GM19238 (cell line): Measurements from ENCODE around the gene SEMA7A.
"Not testable (repeated sequence)": the region's sequence is repeated elsewhere in the genome, so short reads cannot be mapped to it uniquely, and the experiment has no call there.

ENCODE experiments used
- DNase-seq: peaks from one replicate; pipeline ENCODE4 v3.0.0; 2011; ENCODE audit warnings: low spot score; ENCODE audit not compliant: insufficient read length

SEMA7A gene, protein sequence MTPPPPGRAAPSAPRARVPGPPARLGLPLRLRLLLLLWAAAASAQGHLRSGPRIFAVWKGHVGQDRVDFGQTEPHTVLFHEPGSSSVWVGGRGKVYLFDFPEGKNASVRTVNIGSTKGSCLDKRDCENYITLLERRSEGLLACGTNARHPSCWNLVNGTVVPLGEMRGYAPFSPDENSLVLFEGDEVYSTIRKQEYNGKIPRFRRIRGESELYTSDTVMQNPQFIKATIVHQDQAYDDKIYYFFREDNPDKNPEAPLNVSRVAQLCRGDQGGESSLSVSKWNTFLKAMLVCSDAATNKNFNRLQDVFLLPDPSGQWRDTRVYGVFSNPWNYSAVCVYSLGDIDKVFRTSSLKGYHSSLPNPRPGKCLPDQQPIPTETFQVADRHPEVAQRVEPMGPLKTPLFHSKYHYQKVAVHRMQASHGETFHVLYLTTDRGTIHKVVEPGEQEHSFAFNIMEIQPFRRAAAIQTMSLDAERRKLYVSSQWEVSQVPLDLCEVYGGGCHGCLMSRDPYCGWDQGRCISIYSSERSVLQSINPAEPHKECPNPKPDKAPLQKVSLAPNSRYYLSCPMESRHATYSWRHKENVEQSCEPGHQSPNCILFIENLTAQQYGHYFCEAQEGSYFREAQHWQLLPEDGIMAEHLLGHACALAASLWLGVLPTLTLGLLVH

DNA sequence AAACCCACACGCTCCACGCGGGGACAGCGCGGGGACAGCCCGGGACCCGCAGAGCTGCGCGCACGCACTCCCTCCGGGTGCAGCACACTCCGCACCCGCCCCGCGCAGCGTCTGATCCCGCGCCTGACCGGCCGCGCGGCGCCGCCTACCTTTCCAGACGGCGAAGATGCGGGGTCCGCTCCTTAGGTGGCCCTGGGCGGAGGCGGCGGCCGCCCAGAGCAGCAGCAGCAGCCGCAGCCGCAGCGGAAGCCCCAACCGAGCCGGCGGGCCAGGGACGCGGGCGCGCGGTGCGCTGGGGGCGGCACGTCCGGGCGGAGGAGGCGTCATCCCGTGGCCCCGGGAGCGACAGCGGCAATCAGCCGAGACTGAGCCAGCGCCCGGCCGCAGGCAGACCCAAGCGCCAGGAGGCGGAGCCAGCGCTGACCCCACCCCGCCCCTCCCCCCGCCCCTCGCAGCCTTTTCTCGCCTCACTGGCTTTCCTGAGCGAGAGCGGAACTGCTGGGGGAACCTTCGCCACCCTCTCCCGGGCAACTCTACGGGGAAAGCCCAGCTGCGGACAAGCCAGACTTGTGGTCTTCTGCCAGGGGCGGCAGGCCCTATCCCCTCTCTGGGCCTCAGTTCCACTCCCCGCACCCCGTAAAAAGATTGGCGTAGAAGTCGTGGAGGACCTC lies at the start of gene SEMA7A:
Gene SEMA7A, minus strand, starts transcription at position 367 of the 671 bp plus-strand sequence. Its CDS starts 40 bp downstream, at position 327.
- DNase-seq: peak; percentile 96

DNA sequence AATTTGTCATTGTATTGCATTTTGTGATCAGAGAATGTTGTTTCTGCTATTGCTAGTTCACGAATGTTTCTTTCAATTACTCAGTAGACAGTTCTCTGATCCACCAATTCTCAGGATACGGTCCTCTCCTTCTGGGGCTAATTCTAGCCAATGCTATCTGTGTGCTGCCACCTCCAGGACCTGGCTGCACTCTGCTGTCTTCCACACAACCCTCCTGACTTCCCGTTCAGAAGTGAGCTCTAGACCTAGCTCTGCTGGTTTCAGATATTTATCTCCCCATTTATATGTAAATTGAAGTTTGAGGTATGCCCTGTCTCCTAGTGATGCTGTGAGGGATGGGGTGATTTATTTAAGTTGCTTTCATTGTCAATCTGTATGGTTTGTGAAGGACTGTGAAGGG lies 48.9 kb upstream of the SEMA7A start:
- no peak for DNase-seq

DNA sequence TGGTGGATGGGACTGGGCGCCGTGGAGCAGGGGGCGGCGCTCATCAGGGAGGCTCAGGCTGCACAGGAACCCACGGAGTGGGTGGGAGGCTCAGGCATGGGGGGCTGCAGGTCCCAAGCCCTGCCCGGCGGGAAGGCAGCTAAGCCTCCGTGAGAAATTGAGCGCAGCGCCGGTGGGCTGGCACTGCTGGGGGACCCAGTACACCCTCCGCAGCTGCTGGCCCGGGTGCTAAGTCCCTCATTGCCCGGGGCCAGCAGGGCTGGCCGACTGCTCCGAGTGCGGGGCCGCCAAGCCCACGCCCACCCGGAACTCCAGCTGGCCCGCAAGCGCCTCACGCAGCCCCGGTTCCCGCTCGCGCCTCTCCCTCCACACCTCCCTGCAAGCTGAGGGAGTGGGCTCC lies 46.6 kb upstream of the SEMA7A start:
- DNase-seq: not testable (repeated sequence)

DNA sequence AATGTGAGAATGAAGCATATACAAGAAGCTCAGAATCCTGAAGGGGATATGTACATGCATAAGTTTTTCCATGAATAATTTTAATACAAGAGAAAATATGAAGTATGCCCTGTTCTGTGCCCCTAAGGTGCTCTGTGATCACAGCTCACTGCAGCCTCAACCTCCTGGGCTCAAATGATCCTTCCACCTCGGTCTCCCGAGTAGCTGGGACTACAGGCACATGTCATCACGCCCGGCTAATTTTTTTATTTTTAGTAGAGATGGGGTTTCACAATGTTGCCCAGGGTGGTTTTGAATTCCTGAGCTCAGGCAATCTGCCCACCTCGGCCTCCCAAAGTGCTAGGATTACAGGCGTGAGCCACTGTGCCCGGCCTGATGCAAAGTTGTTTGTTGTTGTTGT lies 37.9 kb upstream of the SEMA7A start:
- DNase-seq: not testable (repeated sequence)

DNA sequence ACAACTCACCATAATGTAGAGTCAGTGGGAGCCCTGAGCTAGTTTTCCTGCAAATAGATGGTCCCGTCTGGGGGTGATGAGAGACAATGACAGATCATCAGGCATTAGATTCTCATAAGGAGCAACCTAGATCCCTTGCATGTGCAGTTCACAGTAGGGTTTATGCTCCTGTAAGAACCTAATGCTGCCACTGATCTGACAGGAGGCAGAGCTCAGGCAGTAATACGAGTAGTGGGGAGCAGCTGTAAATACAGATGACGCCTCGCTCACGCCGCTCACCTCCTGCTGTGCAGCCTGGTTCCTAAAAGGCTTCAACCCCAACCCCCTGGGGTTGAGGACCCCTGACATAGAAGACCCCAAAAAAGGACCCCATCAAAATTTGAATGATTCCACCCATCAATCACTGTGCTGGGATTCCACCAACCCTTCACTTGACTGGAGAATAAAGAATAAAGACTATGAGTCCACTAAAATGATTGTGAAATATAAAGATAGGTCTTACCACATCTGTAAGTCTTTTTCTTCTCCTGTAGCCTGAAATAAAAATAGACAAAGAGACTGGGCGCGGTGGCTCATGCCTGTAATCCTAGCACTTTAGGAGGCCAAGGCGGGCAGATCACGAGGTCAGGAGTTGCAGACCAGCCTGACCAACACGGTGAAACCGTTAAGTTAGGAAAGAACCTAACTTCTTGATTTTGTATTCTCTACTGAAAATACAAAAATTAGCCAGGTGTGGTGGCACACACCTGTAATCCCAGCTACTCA lies 37.1 kb upstream of the SEMA7A start:
- DNase-seq: no peak

DNA sequence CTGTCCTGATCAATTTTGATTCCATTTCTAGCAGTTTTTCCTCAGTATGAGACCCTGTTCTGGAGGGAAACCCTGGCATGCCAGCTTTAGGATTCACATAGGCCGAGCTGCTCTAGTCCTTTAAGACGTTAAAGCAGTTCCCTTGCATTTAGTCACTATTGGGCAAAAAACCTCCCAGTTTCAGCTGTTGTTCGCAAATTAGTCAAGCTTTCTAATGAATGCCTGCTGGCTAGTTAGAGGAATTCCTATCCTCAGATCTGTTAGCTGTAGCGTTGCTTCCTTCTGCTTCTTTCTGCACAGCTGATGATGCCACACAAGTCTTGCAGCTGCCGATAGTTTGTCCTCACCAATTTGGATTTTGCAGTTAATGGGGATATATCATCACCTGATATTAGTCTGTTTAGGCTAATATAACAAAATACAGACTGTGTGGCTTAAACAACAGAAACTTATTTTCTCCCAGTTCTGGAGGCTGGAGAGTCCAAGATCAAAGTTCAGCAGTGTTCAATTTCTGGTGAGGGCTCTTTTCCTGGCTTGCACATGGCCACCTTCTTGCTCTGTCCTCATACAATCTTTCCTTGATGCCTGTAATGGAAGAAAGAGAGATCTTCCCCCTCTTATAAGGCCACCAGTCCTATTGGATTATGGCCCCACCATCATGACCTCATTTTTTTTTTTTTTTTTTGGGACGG lies 34.7 kb upstream of the SEMA7A start:
- DNase-seq: no peak

DNA sequence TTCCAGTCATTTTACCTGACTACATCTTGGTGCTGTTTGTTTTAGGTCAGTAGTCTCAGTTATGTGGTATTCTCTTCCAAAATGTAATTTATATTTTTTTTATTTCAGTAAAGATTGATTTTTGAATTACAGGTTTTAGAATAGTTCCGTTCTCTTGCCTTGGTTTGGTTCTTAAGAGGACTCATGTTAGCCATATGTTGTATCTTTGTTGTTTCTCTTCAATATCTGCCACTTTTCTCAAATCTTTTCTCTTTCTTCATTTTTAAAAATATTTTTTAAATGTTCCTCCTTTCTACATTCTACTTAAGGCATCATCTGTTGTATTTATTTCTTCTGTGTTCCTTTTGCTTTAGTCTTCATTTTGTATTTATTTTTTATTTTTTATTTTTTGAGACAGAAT lies 32.8 kb upstream of the SEMA7A start:
- DNase-seq: no peak

DNA sequence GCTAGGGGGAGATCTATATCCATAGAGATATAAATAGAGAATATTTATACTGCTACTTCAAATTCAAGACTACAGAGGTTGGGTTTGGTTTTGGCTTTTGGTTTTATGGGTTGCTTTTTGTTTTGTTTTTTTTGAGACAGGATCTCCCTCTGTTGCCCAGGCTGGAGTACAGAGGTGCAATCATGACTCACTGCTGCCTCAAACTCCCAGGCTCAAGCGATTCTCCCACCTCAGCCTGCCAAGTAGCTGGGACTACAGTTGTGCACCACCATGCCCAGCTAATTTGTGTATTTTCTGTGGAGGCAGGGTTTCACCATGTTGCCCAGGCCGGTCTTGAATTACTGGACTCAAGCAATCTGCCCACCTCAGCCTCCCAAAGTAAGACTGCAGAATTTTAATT lies 31.1 kb upstream of the SEMA7A start:
- no peak for DNase-seq

DNA sequence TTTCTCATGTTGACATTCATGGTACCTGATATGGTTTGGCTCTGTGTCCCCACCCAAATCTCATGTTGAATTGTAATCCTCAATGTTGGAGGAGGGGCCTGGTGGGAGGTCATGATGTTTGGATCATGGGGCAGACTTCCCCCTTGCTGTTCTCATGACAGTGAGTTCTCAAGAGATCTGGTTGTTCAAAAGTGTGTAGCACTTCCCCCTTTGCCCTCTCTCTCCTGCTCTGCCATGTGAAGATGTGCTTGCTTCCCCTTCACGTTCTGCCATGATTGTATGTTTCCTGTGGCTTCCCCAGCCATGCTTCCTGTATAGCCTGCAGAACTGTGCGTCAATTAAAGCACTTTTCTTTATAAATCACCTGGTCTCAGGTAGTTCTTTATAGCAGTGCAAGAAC lies 30.5 kb upstream of the SEMA7A start:
- DNase-seq: no peak

DNA sequence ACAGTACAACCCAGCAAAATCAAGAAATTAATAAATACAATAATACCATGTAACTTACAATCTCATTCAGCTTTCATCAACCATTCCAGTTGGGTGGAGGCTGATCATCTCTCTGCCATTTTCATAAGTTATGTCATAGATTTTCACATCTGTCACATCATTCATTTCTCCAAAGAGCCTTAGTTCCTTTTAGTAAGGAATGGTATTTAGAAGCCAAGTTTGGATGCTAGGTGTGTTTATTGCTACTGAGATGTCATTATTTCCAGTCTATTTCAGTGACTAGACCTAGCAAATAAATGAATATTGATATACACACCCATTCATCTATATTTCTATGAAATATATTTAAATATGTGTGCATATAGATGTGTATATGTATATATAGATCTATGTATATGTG lies 29.9 kb upstream of the SEMA7A start:
- DNase-seq: no peak

DNA sequence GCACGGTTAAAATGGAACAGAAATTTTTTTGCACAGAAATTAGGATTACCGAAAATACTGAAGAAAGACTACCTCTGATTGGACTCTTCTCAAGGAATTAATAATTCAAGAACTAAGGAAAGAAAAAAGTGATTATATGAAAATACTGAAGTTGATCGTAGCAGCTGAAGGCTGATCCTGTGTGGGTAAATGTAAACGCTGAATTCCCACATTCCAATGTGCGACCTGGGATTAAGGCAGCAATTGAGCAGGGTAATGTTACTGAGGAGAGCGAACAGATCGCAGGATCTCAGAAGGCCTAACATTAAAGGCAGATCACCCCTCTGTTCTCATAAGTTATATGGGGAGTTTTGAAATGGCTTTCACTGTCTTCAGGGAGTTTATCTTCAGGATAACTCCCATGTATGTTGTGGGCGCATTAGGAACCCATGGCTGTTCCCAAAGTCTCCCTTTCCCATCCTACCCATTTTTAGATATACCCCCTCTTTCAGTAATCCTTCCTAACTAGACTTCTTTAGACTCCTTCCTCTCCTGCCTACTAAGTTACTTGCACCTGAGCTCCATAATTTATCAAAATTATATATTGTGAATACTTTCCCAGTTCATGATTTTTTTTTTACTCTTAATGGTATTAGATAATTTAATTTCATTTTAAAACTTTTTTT lies 28.2 kb upstream of the SEMA7A start:
- DNase-seq: no peak

DNA sequence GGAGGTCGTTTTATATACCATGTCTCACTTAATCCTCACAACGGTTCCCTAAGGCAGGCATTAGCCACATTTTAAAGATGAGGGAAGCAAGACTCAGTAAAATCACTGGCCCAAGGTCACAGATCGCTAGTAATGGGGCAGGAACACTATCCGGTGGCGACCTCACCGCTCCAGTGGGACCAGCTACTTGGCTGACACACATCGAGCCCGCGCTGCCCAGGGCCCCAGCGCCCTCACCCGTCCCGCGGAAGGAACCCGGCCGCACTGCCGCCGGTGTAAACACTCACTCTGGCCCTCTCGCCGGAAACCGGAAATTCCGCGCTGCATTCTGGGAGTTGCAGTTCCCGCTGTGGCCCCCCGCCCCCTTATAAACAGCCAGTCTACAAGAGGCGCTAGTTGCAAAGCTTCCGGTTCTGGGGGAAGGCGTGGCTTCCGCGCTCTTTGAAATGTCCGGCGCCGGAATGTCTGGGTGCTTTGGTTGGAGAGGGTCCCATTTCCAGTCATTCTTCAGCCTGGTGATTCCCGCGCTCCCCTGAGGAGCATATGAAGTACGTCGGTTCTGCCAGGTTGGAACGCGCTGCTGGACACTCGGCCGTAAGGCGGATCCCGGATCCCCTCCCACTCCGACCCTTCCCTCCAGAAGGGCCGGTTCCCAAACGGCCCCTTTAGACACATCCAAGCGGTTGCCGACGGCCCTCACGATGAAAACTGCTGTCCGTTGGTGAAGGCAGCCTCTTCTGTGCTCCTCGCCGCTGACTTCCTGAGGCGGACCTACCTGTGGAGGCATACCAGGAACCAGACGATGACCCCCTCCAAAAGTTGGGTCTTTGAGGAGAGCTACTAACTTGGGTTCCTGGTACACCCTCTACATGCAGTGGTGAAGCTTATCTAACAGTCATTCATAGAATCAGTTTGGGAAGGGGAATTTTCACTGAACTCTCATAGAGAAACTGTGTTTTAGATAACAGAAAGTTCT lies 27.4 kb upstream of the SEMA7A start, which contains the start of gene UBL7:
Gene UBL7, minus strand, starts transcription at position 290 of the 976 bp plus-strand sequence. CDS start 2,293 bp downstream, outside the sequence.
- DNase-seq: peak; percentile 87

DNA sequence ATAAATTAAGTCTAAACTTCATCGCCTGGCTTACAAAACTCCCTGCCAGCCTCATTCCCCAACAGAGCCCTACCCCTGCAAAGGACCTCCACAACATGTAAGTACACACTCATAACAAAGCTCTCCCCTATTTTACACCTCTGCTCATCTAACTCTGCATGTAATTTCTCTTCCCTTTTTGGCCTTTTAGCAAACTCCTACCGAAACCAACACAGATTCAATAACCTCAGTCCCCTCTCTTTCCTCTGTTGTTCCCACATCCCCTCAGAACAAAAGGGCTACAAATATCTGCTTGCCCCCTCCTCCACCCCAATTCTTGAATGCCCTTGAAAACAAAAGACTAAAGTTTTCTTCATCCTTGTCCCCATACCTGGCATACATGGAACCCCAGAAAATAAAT lies 26.5 kb upstream of the SEMA7A start:
- no peak for DNase-seq

DNA sequence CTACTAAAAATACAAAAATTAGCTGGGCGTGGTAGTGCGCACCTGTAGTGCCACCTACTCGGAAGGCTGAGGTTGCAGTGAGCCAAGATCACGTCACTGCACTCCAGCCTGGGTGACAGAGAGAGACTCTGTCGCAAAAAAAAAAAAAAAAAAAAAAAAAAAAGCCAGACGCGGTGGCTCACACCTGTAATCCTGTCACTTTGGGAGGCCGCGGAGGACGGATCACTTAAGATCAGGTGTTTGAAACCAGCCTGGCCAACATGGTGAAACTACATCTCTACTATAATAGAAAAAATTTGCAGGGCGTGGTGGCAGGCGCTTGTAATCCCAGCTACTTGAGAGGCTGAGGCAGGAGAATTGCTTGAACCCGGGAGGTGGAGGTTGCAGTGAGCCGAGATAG lies 26.0 kb upstream of the SEMA7A start:
- not testable (repeated sequence) for DNase-seq

DNA sequence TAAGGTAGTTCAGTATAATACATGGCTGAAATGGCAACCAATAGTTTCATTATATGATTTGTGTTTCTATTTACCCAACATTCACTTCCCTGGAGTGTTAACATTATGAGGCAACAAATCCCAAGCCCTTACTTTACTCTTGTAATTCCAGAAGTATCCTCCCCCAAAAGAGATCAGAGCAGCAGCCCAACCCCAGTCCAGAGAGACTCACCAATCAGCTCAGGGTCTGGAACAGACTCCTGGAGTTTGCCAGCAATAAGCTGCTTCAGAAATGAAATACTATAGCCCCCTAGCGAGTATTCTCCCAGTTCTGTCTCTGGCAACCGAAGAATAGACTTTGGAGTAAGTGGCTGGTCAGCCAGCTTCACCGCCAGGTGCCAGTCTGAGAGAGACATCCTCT lies 24.7 kb upstream of the SEMA7A start:
- DNase-seq: no peak

DNA sequence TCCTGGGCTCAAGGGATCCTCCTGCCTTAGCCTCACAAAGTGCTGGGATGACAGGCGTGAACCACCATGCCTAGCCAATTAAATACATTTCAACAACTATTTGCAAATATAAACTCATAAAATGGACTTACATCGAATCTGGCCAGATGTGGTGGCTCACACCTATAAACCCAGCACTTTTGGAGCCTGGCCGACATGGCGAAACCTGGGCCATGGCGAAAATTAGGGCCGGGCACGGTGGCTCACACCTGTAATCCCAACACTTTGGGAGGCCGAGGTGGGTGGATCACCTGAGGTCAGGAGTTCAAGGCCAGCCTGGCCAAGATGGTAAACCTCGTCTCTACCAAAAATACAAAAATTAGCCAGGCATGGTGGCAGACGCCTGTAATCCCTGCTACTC lies 23.3 kb upstream of the SEMA7A start:
- not testable (repeated sequence) for DNase-seq

DNA sequence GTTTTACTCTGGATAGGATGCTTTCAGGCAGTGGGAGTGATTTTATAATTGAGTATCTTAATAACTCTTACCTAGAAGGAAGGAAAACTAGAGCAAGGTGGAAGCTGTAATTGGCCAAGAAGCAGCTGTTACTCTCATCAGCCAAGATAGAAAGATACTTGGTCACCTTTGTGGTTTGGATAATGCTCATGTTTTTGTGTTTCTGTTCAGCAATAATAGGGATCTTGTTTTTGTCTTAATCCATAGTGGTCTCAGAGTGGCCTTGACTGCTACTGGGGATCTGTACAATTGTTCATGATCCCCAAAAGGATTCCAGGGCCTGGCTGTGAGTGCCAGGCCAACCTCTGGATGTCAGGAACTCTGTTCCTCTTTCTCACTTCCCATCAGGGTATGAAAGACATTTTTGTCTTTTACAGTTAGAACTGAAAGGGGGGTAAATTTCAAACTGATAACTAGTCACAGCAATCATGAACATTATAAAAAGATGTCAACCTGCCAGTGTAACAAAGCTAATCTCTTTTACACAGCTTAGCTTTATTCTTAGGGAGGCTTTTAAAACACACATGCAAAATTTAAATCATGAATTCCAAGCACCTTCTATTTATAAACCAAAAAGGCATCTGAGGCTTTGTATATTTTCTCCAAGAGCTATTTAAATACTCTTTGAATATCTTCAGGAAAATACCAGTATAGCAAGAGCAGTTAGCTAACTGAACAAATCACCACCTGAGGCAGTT lies 21.2 kb upstream of the SEMA7A start:
- DNase-seq: no peak
